ENCODE measurements around the gene APIP. TPM values are rescaled to one million over a fixed set of nuclear protein-coding genes. Genes with fewer than 3 reads are reported as not detected.
A peak's percentile ranks its signal among the peaks of the same experiment; 100 is the strongest.

APIP gene
- total RNA-seq: 14.7 TPM

GRCh38 chr11:34916015-34916842, at the start of gene APIP, which contains the start of gene PDHX:
APIP (minus strand) TSS chr11:34916379; CDS start chr11:34916284, 95 bp downstream.
PDHX (plus strand) TSS chr11:34916618; CDS start chr11:34916656, 38 bp downstream.
- peak; percentile 97 to 98 for DNase-seq (ENCODE audit: extremely low spot score in 2 of 2)
- H3K4me1 ChIP-seq: peaks cover 35% of the 10 kb centered on the region
- intact Hi-C loops (cut with DNase I): no loop called here
- H3K27me3 ChIP-seq: no peaks in the 10 kb centered on the region
- TF ChIP-seq CTCF (IDR thresholded peaks at IDR 0.05) (no peak), POLR2A (IDR thresholded peaks at IDR 0.05) (peak in 1 of 2 donors; percentile 95), POLR2AphosphoS5 (IDR thresholded peaks at IDR 0.05; ENCODE audit: insufficient read depth in 1 of 2, low read depth in 1 of 2) (peak; percentile 56 to 90)
- no peaks in the 10 kb centered on the region for H3K36me3 ChIP-seq
- H3K4me3 ChIP-seq: peak within 1 kb of the TSS; percentile 70 to 78
- H3K27ac ChIP-seq: peak within 1 kb of the TSS; percentile 93
- no peaks in the 10 kb centered on the region for H3K9me3 ChIP-seq

- peaks cover 0 to 6% of the 10 kb centered on the region in 2 donors for H3K36me3 ChIP-seq
- H3K27ac ChIP-seq: no peak overlapping the region
- no peaks in the 10 kb centered on the region for H3K9me3 ChIP-seq
- no peaks in the 10 kb centered on the region for H3K27me3 ChIP-seq
- TF ChIP-seq CTCF (IDR thresholded peaks at IDR 0.05): no peak
- TF ChIP-seq POLR2A (IDR thresholded peaks at IDR 0.05): no peak
- no peak for TF ChIP-seq POLR2AphosphoS5 (IDR thresholded peaks at IDR 0.05; ENCODE audit: insufficient read depth in 1 of 2, low read depth in 1 of 2)
- DNase-seq (ENCODE audit: extremely low spot score in 2 of 2): no peak
- H3K4me1 ChIP-seq: no peaks in the 10 kb centered on the region
- H3K4me3 ChIP-seq: no peak overlapping the region
- intact Hi-C loops (cut with DNase I): no loop called here
Observed at GRCh38 chr11:34964610-34965331, 48.6 kb upstream of the APIP start.

- DNase-seq (ENCODE audit: extremely low spot score in 2 of 2): no peak
- no peaks in the 10 kb centered on the region for H3K4me1 ChIP-seq
- peaks cover 0 to 6% of the 10 kb centered on the region in 2 donors for H3K36me3 ChIP-seq
- no peak for TF ChIP-seq POLR2A (IDR thresholded peaks at IDR 0.05)
- no peak for TF ChIP-seq CTCF (IDR thresholded peaks at IDR 0.05)
- no peak for TF ChIP-seq POLR2AphosphoS5 (IDR thresholded peaks at IDR 0.05; ENCODE audit: insufficient read depth in 1 of 2, low read depth in 1 of 2)
- no peak overlapping the region for H3K27ac ChIP-seq
- intact Hi-C loops (cut with DNase I): no loop called here
- no peaks in the 10 kb centered on the region for H3K27me3 ChIP-seq
- H3K4me3 ChIP-seq: no peak overlapping the region
- no peaks in the 10 kb centered on the region for H3K9me3 ChIP-seq
Observed at GRCh38 chr11:34963351-34963750, 47.2 kb upstream of the APIP start.

- Histone ChIP-seq H3K4me1 (no peaks in the 10 kb centered on the region), H3K27me3 (no peaks in the 10 kb centered on the region), H3K4me3 (no peak overlapping the region), H3K9me3 (no peaks in the 10 kb centered on the region), H3K27ac (no peak overlapping the region), H3K36me3 (peaks cover 0 to 6% of the 10 kb centered on the region in 2 donors)
- TF ChIP-seq CTCF (IDR thresholded peaks at IDR 0.05) (no peak), POLR2AphosphoS5 (IDR thresholded peaks at IDR 0.05; ENCODE audit: insufficient read depth in 1 of 2, low read depth in 1 of 2) (no peak), POLR2A (IDR thresholded peaks at IDR 0.05) (no peak)
- intact Hi-C loops (cut with DNase I): no loop called here
- no peak for DNase-seq (ENCODE audit: extremely low spot score in 2 of 2)
Observed at GRCh38 chr11:34962034-34962433, 45.9 kb upstream of the APIP start.
